NCI-H1930 (cell line): ENCODE measurements around the gene TIMM17A.

Source experiments
- DNase-seq, 2 experiments: peaks; one replicate each; lab custom pipeline; 2025; lab: John Stamatoyannopoulos, UW

Gene TIMM17A

DNA sequence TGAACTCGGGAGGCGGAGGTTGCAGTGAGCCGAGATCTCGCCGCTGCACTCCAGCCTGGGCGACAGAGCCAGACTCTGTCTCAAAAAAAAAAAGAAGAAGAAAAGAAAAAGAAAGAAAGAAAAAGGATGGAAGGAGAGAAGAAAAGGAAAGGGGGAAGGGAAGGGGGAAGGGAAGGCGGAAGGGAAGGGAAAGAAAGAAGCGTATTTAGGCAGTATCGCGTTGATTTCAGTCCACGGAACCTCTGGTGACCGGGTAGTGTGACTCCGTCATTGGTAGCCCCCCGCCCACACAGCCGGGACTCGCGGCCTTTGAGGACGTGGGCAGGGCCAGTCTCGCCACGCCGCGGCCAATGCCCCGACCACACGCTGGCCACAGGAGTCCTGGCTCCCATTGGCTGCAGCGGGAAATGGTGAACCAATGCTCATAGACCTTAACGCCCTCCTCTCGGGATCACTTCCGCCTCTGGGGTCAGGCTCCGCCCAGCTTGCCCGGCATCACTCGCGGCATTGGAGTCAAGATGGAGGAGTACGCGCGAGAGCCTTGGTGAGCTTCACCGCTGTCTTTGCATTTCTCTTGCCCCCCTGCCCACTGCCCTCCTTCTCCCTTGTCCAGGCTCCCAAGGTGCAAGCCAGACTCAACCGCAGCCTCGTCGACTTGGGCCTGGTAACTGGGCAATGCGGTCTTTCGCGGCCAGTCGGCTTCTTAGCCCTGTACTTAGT lies at the start of gene TIMM17A:
TSS of gene TIMM17A (plus strand) at position 495 of the 720 bp plus-strand sequence. CDS start at position 519, 24 bp downstream.
- peak; percentile 94 to 95 for DNase-seq

DNA sequence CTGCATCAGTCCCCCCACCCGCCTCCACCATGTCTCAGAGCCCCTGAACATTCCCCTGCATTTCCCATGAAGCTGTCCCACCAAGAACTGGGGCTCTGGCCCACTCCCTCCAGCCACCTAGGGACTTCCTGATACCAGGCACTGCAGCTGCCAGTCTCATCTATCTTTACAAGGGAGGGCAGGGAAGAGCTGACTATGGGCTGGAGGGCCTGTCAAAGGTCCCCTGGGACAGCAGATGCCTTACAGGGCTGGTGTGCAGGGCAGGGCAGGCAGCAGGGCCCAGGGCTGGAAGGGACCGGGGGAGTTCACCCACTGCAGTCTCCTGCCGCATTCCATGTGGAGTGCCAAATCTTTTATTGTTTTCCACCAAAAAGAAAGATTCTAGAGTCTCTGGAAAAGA lies 49.0 kb upstream of the TIMM17A start:
- no peak for DNase-seq

- no peak for DNase-seq
Measured at GRCh38 chr1:201907621-201908020, 47.7 kb upstream of the TIMM17A start.

DNA sequence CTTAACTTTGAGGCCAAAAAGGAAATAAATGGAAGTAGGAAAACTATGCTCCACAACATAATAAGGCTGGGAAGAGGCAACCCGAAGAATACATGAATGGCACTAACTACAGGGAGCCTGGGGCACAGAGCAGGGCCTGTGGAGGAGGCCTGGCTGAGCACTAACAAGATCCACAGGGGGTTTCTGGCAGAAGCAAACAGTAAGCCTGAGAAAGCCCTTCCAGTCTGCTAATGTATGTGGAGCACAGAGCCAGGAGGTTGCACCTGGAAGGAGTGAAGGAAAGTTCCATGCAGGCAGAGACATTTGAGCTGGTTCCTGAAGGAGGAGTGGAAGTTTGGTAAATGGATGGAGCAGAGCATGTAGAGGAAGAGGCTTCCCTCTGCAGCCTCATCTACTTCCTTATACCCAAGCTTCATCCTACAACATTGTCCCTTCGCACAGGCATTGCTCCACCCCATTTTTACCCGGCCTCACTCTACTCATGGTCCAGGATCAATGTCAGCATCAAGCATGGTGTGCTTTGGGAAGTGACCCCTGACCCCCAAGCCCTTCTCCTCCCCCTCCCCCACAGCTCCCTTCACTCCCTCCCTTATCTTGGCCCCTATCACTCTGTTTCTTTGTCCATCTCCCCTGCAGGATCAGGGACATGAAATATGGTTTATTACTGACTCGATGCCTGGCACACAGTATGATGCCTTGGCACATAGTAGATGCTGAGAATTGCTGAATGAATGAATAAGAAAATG lies 43.3 kb upstream of the TIMM17A start:
- no peak for DNase-seq

DNA sequence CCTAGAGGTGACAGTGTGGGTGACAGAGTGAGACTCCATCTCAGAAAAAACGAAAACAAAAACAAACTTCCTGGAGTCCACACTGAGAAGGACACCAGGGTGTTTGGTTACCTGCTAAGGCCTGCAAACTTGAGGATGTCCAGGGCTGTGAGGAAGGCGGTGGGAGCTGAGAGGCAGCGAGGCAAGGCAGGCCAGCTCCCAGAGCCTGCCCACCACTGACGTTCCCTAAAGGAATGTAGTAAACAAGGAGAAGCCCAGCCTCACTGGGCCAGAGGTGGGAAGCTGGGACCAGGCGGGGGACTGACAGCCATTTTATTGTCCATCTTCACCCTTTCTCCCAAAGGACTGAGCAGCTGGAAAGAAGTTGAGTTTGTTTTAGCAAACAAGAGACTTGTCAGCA lies 42.5 kb upstream of the TIMM17A start:
- DNase-seq: no peak

DNA sequence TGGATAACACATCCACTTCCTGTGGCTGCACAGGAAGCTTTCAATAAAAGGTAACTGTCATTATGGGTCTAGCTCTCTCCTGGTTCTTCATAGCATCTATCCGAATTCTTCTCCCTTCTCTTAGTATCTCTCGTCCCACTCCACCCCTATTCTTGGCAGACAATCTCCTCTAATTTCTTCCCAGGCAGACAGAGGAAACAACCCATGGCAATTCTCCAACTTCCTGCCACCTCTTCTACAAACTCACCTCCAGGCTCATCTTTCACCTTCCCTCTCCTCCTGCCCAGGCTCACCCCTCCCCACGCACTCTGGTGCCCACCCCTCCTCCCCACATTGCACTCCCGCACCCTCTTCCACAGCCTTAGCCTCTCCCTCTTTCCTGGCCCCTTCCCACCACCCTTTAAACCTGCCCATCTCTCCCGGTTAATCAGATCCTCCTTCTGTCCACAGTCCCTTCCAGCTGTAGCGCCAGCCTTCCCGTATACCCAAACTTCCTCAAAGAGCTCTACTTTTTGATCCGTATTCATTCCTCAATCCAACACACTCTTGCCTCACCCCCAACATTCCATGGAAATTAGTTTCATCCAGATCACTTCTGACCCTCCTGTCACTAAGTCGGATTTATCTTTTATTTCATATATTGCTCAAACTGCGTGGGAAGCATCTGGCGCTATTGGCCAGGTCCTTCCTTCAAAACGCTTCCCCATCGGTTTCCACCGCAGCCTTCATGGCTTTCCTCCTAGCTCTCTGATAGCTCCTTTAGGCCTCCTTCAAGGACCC lies 40.7 kb upstream of the TIMM17A start:
- no peak for DNase-seq

DNA sequence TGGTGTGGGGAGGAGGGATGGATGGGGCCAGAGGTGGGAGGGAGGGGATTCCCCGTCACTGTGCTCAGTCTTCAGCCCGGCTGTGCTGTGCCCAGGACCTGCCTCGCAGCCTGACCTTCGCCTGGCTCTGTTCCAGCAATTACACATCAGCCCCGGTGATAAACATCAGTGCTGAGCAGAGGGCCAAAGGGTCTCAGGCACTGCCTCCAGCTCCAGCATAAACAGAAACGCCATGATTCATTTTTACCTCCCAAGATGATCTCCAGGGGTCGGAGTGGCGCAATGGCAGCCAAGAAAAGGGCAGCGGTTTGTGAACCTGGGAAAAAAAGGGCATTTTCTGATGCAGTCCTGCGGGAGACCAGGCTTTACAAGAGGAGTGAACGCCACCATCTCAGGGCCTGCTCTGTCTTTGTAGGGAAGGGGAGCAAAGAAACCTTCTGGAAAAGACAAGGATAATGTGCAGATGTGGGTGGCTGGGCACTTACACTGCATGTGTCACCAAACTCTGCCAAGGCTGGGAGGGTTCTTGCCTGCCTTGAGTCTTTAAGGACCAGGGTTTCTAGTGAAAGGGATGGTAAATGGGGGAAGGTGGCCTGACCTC lies 38.6 kb upstream of the TIMM17A start:
- no peak for DNase-seq

DNA sequence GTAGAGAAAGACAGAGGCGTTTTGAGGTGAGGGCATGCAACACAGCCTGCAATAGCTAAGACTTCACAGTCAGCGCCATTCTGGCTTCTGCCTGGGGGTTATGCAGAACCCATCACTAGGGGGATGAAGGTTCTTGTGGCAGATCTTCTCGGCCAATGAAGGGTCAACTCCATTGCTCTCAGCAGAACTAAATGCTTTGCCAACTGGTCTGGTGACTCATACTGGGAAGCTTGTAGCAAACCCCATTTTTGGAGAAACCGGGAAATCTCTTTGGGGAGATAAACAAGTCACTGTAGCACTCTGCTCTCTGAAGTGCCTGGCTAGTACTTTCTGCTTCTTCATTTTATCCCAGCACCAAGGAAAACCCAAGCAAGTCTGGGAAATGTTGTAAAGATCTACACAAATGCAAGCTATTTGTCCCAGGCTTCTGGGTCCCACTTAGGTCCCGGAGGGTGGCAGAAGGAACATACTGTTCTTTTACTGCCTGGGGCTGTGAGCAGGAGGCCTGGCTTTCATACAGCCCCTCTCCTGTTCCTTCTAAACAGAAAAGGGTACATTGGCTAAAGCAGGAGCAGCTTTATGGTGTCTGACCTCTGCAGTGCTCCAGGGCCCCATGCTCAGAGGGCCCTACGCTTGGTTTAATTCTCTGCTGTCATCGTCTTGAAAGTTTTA lies 37.8 kb upstream of the TIMM17A start:
- no peak for DNase-seq

- no peak for DNase-seq
Measured at GRCh38 chr1:201918343-201918742, 37.0 kb upstream of the TIMM17A start.

GRCh38 chr1:201921952-201922558 lies 33.2 kb upstream of the TIMM17A start:
- no peak for DNase-seq

GRCh38 chr1:201925301-201925567 lies 30.1 kb upstream of the TIMM17A start:
- no peak for DNase-seq

DNA sequence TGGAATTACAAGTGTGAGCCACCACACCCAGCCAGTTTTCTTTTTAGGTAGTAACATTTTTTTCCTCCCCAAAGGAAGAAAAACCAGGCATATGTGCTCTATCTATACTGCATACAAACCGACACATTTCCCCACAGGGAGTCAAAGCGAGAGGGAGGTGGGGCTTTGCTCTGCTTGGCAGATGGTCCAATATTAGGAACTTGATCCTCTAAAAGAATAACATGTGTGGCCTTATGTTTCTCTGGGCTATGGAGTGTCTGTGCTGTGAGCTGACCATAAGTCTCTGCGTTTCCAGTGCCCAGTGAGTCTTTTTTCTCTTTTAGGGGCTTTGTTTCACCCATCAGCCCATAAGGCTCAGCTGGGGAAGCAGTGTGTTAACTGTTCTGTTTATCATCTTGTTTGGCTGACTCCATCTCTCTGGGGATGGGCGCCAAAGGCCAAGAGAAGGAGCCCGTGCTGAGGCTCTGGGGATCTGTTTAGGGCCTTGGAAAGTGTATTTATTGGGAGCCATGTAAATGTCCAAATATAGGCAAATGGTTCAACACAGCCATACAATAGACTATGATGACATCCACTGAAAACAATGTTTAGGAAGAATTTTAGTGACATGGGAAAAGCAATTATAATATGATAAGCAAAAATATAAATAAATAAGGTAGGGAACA lies 29.2 kb upstream of the TIMM17A start:
- no peak for DNase-seq

DNA sequence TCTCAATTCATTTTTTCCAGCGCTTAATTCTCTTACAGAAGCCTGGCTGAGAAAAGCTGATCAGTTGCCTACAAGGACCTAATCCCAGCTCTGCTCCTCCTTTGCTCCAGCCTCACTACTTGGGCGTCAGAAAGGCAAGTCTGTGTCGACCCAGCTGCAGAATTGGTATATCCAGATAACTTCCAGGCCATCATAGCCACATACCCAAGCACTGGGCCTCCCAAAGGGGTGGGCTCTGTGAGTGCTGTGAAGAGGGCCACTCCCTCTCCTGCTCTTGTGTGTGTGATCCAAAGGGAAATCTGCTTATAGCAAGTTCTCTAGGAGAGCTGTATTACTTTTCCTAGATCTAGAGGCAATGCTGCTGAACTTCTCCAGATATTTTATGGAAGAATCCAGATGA lies 27.0 kb upstream of the TIMM17A start:
- DNase-seq: no peak

DNA sequence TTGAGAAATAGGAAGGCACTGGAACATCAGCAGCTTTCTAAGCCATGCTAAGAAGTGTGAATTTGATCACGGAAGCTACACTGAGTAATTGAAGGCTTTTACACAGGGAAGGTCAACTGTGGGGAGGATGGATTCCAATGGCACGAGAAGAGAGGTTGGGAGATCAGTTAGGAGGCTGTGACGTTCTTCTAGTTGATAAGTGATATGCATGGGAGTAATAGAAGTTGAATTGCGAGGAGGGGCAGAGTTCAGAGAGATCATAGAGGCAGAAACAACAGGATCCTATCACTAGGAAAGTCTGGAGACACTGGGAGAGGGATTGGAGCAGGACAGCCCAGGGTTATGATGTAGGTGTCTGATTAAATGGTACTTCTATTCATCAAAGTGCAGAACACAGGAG lies 25.2 kb upstream of the TIMM17A start:
- DNase-seq: no peak

DNA sequence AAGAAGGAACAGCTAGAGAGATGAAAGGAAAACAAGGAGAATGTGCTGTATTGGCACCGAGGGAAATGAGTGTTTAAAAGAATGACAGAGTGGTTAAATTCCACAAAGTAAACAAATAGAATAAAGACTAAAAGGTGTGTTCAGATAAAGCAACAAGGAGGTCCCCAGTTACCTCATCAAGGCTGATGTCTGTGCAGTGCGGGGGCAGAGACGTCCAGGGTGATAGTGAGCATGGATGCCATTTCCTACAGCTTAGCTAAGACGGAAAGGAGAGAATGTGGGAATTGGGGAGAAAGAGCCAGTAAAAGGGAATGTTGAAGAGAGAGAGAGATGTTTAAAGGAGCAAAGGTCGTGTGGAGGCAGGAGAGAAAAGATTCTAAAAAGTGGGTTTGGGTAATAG lies 24.5 kb upstream of the TIMM17A start:
- DNase-seq: no peak

- no peak for DNase-seq
Measured at GRCh38 chr1:201933840-201934430, 21.4 kb upstream of the TIMM17A start.

DNA sequence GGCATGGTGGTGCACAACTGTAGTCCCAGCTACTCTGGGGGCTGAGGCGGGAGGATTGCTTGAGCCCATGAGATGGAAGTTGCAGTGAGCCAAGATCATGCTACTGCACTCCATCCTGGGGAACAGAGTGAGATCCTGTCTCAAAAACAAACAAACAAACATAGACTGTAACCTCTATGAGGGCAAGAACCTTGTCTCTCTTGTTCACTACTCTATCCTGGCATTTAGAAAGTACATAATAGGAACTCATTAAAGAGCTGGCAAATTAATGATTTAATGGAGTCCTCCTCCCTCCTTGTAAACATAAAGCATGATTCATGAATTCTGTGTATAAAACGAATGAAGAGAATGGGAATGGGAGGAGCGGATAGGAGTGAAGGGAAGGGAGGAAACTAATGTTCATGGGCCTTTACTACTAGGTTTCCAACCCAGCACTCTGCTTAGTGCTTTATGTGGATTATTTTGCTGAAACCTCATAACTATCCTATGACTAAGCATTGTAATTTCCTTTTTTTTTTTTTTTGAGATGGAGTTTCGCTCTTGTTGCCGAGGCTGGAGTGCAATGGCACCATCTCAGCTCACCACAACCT lies 17.6 kb upstream of the TIMM17A start:
- no peak for DNase-seq

- no peak for DNase-seq
Measured at GRCh38 chr1:201938440-201939035, 16.8 kb upstream of the TIMM17A start.

GRCh38 chr1:201939148-201939547 lies 16.2 kb upstream of the TIMM17A start:
- no peak for DNase-seq

- no peak for DNase-seq
Measured at GRCh38 chr1:201939574-201939973, 15.7 kb upstream of the TIMM17A start.
